ENCODE measurements around the gene SERP2.

SERP2 gene

GRCh38 chr13:44359983-44360375 lies 13.6 kb upstream of the SERP2 start:
- DNase-seq: no peak

GRCh38 chr13:44362394-44363040 lies 11.1 kb upstream of the SERP2 start:
- no peak for DNase-seq

DNA sequence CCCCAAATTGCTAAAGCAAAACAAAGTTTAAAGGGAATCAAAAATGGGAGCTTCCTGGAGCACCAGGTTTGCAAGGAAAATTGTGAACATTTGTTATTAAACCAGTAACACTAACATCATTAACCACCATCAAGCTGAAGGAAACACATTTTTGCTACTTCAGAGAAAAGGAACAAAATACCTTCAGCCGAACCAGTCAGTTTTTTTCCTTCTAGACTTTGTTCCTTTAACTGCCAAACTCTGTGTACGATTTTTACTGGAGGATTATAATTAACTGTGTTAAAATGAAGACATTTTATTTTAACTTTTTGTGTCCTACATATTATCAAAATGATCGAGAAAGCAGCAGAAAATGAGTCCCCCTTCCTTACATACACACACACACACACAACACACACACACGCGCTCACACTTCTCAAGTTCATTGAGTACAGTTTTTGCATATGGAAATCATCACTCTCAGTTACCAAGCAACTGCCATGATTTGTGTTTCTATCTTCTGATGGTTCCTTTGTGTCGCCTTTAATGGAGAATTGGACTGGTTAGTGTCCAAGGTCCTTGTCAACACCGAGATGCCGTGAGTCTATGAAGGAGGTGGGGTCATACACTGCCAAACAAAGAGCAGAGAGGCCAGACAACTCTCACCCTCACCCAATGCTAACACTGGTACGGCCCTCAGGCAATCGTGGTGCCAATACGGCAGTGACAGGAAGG lies 9.8 kb upstream of the SERP2 start:
- DNase-seq: peak; percentile 98

DNA sequence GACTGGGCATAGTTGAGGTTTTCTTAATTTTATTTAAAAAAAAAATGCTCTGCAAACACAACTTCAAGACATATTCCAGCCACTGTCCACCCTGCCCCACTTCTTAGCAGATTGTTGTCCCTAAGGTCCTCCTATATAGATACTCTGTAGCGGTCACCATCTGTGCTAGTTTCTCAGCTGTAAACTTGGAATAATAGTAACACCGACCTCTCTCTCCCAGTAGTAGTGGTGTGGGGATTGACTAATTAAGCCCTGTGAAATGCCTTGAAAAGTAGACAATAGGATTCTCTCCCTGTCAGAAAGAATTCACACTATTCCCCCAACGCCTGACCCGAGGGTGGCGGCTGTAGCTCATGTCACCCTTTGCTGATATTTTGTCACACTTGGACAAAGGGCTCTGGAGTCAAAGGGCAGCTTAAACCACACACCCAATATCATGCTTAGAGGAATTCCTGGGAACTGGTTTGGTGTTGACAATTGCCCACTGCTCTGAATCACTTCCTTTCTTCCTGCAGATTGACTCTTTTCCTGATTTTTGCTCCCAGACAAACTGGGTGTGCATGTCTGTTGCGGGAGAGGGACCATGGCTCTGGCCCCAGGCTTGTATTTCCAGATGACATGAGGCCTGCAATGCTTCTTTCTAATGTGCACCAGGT lies 9.2 kb upstream of the SERP2 start:
- DNase-seq: no peak

- no peak for DNase-seq
These were observed 8.6 kb upstream of the SERP2 start for GRCh38 chr13:44365008-44365407.

- no peak for DNase-seq
These were observed 7.7 kb upstream of the SERP2 start for GRCh38 chr13:44365899-44366298.

GRCh38 chr13:44368062-44368591 lies 5.5 kb upstream of the SERP2 start:
- peak; percentile 75 for DNase-seq

DNA sequence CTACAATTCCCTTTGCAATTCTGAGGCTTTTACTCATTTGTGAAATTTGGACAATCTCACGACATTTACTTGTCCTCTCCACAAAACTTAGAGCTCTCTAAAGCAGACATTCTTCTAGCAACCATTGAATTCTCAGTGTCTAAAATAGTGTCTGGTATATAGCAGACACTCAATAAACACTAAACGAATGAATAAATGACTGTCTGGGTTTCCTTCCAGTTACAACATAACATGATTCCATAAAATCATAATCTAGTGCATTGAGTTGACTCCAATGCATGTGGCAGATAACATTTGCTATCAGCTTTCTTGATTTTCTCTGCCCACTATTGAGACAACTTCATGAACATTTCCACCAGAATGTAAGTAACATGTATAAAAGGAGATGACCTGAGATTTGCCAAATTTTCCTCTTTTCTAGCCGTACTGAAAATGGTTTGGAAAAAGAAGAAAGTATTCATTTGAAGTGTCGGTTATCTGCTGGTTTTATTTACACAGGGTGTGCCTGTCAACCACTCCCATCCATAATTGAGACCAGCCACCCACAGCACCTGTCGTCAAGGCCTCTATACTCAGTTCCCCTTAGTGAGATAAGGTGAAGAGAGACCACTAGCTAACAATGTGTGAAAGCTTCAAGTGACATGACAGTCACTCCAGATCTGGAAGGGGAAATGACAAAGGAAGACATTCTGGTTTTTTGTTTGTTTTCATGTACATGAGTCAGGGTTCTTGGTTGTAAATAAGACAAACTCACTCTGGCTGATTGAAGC lies 4.8 kb upstream of the SERP2 start:
- peak; percentile 65 for DNase-seq

DNA sequence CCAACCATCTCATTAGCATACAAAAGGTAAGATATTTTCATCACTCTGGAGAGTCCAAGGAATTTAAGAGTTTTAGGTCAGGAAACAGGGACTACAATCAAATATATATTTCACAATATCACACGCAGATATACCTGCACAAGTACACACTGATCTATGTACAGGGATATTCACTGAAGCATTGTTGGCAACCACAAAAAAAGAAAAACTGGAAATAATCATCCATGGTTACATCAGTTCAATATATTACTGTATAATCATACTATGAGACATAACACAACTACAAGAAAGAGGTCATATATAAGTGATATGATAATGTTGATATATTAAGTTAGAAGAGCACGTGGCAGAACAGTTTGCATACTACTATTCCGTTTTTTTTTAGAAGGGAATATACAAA lies 2.2 kb upstream of the SERP2 start:
- peak; percentile 18 for DNase-seq

GRCh38 chr13:44373247-44373600 lies 400 bp upstream of the SERP2 start:
- DNase-seq: no peak

GRCh38 chr13:44374348-44374712 lies 706 bp downstream of the SERP2 start:
- no peak for DNase-seq

GRCh38 chr13:44378277-44378676 lies 4.7 kb downstream of the SERP2 start:
- no peak for DNase-seq

DNA sequence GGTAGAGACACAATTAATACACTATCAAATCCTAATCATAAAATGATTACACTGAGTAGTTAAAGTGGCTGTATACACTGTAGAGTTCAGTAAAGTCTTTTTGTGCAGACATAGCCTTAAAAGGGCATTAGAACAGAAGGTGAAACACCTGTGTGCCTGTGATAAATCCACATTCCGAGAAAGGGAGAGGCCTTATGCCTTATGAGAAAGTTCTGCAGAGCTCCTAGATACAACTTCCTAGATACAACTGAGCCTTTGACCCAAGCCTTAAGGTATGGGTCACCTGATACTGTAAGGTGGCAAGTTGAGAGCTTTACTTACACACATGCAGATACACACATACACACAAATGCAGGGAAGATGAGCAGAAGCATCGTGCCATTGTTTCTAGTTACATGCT lies 6.3 kb downstream of the SERP2 start:
- no peak for DNase-seq

- DNase-seq: no peak
These were observed 7.0 kb downstream of the SERP2 start for GRCh38 chr13:44380404-44381165.

DNA sequence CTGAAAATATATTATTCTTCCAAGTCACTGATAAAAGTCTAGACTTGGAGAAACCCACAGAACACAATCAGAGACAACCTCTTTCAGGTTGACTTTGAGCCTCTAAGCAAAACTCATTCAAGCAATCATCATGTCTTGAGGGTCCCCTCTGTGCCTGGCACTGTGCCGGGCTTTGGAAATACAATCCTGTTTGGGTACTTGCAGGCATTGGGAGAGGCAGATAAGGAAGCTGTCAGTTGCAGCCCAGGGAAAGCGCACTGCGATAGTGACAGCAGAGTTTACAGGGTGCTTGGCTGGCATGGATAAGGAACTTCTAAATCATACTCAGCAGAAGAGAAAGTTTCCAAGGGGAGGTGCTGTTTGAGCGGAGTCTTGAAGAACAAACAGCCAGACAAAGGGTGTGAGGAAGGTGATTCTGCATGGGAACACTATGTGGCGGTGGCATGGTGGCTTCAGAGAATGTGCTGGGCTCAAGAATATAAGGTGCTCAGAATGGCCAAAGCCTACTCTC lies 9.1 kb downstream of the SERP2 start:
- no peak for DNase-seq

DNA sequence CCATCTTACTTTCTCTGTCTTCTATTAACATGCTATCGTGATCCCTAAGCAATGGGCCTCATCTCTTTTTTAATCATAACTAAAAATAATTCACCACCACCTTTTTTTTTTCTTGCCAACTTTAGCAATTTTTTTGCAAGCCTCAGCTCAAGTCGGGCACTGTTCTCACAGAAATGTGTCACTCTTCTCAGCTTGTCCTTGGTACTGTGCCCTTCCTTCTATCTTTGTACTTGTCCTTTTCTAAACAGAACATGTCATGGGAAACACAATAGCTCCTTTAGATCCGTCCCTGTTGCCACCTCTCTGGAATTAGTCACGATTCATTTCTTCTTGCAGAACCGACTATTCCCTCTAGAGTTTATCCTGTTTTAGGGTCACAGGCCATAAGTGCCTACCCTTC lies 10.3 kb downstream of the SERP2 start:
- no peak for DNase-seq

- DNase-seq: no peak
These were observed 11.2 kb downstream of the SERP2 start for GRCh38 chr13:44384778-44385177.

GRCh38 chr13:44385401-44385800 lies 11.8 kb downstream of the SERP2 start:
- no peak for DNase-seq

DNA sequence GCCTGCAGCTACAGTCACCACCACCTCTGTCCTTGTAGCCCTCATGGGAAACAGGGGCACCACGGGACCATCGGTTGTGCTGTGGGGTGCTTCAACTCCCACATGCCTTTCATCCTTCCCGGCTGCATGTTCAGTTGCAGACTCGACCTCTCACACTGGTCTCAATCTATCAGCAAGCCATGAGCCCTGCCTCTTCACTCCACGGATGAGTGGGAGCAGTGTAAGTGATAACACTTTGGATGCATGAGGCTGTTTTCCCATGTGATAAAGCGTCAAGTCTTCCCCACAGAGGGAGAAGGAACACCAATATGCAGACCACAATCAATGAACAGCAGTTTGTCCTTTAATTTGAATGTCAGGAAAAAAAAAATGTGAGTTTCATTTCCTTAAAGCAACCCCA lies 12.2 kb downstream of the SERP2 start:
- DNase-seq: no peak

GRCh38 chr13:44386913-44387556 lies 13.4 kb downstream of the SERP2 start:
- no peak for DNase-seq

GRCh38 chr13:44388427-44389059 lies 14.9 kb downstream of the SERP2 start:
- no peak for DNase-seq

All from NCI-H526 treated with DMSO at 0.1 percent for 48 hours (cell line).